ENCODE data around the gene PDE4B. TPM values are rescaled to one million over a fixed set of nuclear protein-coding genes. Genes with fewer than 3 reads are reported as not detected.
A peak's percentile ranks its signal among the peaks of the same experiment; 100 is the strongest.

The PDE4B gene
- total RNA-seq = 10 to 100 TPM in 1 of 4 donors, 1 to 10 TPM in 3; 3.7 to 16.6 (median 5.1) TPM

DNA sequence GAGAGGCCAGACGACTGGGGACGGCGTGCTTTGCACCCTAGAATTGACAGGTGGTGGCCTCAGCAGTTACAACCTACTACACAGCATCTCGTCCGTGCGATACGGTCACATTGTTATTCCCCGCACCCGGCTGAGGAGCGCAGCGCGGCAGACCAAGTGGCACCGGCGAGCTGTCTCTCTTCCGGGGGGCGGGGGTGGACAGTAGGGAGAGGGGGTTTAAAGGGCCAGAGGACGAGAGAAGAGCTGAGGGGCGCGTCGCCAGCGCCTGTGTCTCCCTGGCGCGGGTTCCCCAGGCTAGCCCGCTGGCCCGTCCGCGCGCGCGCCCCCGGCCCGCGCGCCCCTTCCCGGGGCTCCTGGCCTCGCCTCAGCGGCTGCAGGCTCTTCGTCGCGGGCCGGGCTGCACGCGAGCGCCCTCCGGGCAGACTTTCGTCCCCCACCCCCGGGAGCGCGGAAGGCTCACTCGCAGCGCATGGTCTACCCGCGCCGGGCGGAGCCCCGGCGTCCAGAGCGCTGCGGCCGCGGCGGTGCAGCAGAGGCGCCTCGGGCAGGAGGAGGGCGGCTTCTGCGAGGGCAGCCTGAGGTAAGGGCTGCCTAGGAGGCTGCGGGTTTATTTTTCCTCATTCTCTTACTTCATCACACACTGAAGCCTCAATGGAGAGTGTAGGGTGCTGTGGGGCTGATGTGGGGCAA is at the start of gene PDE4B:
Gene PDE4B (plus strand): TSS at position 227 of the 690 bp plus-strand sequence.
- TF ChIP-seq CTCF (IDR thresholded peaks at IDR 0.05) = no peak
- no peak for TF ChIP-seq EP300 (IDR thresholded peaks at IDR 0.05)
- TF ChIP-seq POLR2AphosphoS5 (IDR thresholded peaks at IDR 0.05) = no peak
- no peak for TF ChIP-seq POLR2A (IDR thresholded peaks at IDR 0.05; ENCODE audit: low read depth)
- Histone ChIP-seq H3K27ac (replicated peaks in 1 of 4) (no peak within 1 kb of the TSS), H3K9me3 (peaks cover 0 to 16% (median 10%) of the 10 kb centered on the region in 4 donors), H3K36me3 (no peaks in the 10 kb centered on the region), H3K4me3 (peak within 1 kb of the TSS; percentile 33 to 47 (median 41)), H3K4me1 (peaks cover 0 to 18% (median 16%) of the 10 kb centered on the region in 4 donors), H3K27me3 (peaks cover 0 to 52% (median 3%) of the 10 kb centered on the region in 4 donors)
- WGBS = 1% methylated on average over 46 of the region's 67 CpGs
- no peak for DNase-seq (ENCODE audit: extremely low spot score)
- intact Hi-C loops (cut with DNase I) = no loop called here

DNA sequence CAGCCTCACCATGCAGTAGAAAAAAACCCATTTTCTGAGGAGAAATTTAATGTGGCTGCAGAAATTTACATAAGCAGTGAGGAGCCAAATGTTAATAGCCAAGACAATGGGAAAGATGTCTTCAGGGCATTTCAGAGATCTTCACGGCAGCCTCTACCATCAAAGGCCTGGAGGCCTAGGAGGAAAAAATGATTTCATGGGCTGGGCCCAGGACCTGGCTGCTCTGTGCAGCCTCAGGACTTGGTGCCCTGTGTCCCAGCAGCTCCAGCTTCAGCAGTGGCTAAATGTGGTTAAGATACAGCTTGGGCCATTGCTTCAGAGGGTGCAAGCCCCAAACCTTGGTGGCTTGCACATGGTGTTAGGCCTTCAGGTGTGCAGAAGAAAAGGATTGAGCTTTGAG is 48.0 kb upstream of the PDE4B start:
- WGBS = 100% methylated on average over 1 of the region's 1 CpG
- Histone ChIP-seq H3K4me3 (no peak overlapping the region), H3K9me3 (peaks cover 0 to 5% (median 0%) of the 10 kb centered on the region in 4 donors), H3K27me3 (no peaks in the 10 kb centered on the region), H3K27ac (replicated peaks in 1 of 4) (no peak overlapping the region), H3K36me3 (no peaks in the 10 kb centered on the region), H3K4me1 (no peaks in the 10 kb centered on the region)
- no peak for TF ChIP-seq CTCF (IDR thresholded peaks at IDR 0.05)
- TF ChIP-seq POLR2AphosphoS5 (IDR thresholded peaks at IDR 0.05) = no peak
- no peak for DNase-seq (ENCODE audit: extremely low spot score)
- intact Hi-C loops (cut with DNase I) = no loop called here

DNA sequence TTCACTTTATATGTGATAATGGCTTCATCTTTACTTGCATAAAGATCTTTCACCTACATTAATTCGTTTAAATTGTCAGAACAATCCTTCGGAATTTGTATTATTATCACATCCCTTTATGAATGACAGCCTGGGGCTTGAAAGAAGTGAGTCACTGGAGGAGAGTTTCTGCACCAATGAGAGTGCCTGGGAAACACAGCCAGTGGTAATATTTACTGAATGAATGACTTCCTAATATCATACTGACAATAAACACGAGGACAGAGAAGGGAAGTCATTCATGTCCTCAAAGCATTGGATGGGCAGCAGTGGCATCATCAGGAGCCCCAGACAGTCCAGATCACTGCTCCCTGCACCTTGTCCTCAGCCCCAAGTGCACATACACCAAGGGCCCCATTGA is 40.7 kb upstream of the PDE4B start:
- no peaks in the 10 kb centered on the region for H3K9me3 ChIP-seq
- TF ChIP-seq EP300 (IDR thresholded peaks at IDR 0.05) (no peak), CTCF (IDR thresholded peaks at IDR 0.05) (no peak), POLR2A (IDR thresholded peaks at IDR 0.05; ENCODE audit: low read depth) (no peak), POLR2AphosphoS5 (IDR thresholded peaks at IDR 0.05) (no peak)
- intact Hi-C loops (cut with DNase I) = no loop called here

GRCh38 chr1:65756616-65757015 is 36.1 kb upstream of the PDE4B start:
- Histone ChIP-seq H3K27me3 (no peaks in the 10 kb centered on the region), H3K4me1 (peaks cover 0 to 5% (median 0%) of the 10 kb centered on the region in 4 donors), H3K36me3 (no peaks in the 10 kb centered on the region), H3K4me3 (no peak overlapping the region), H3K9me3 (no peaks in the 10 kb centered on the region), H3K27ac (replicated peaks in 1 of 4) (no peak overlapping the region)
- no peak for TF ChIP-seq CTCF (IDR thresholded peaks at IDR 0.05)
- TF ChIP-seq POLR2A (IDR thresholded peaks at IDR 0.05; ENCODE audit: low read depth) = no peak
- TF ChIP-seq EP300 (IDR thresholded peaks at IDR 0.05) = no peak
- TF ChIP-seq POLR2AphosphoS5 (IDR thresholded peaks at IDR 0.05) = no peak
- intact Hi-C loops (cut with DNase I) = no loop called here
- no peak for DNase-seq (ENCODE audit: extremely low spot score)

More for the DNA sequence above, 40.7 kb upstream of the PDE4B start:
- Histone ChIP-seq H3K27me3 (no peaks in the 10 kb centered on the region), H3K36me3 (no peaks in the 10 kb centered on the region), H3K27ac (replicated peaks in 1 of 4) (no peak overlapping the region), H3K4me3 (no peak overlapping the region), H3K4me1 (peaks cover 0 to 5% (median 0%) of the 10 kb centered on the region in 4 donors)
- 48% methylated on average over 3 of the region's 3 CpGs for whole genome bisulfite sequencing
- DNase-seq (ENCODE audit: extremely low spot score) = no peak

DNA sequence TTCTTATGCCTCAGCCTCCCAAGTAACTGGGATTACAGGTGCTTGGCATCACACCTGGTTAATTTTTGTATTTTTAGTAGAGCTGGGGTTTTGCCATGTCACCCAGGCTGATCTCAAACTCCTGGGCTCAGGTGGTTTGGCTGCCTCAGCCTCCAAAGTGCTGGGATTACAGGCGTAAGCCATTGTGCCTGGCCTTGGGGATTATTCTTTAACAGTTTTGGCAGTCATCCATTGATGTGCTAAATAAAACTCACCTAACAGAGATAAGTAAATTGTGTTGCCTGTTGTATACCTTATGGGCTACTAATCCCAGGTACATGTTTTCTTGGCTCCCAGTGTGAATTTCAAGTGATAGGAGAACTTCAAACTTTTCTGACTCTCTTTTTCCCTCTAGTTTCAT is 35.2 kb upstream of the PDE4B start:
- peaks cover 0 to 5% (median 0%) of the 10 kb centered on the region in 4 donors for H3K4me1 ChIP-seq
- no peak overlapping the region for H3K27ac ChIP-seq (replicated peaks in 1 of 4)
- no peak for DNase-seq (ENCODE audit: extremely low spot score)
- TF ChIP-seq POLR2A (IDR thresholded peaks at IDR 0.05; ENCODE audit: low read depth) = no peak
- TF ChIP-seq POLR2AphosphoS5 (IDR thresholded peaks at IDR 0.05) = no peak
- TF ChIP-seq CTCF (IDR thresholded peaks at IDR 0.05) = no peak
- TF ChIP-seq EP300 (IDR thresholded peaks at IDR 0.05) = no peak
- H3K36me3 ChIP-seq = no peaks in the 10 kb centered on the region
- 100% methylated on average over 1 of the region's 1 CpG for WGBS
- no peaks in the 10 kb centered on the region for H3K9me3 ChIP-seq
- H3K27me3 ChIP-seq = no peaks in the 10 kb centered on the region
- intact Hi-C loops (cut with DNase I) = no loop called here
- no peak overlapping the region for H3K4me3 ChIP-seq

Measured in esophagus muscularis mucosa (tissue), 4 donors.